ENCODE measurements around the gene SP4.
"Not testable (repeated sequence)": the region's sequence is repeated elsewhere in the genome, so short reads cannot be mapped to it uniquely, and the experiment has no call there.

Gene SP4

GRCh38 chr7:21532485-21532884 lies 104.6 kb downstream of the SP4 start:
- DNase-seq, result not testable (repeated sequence)

- DNase-seq, result not testable (repeated sequence)
These were observed 105.8 kb downstream of the SP4 start for GRCh38 chr7:21533646-21534045.

GRCh38 chr7:21536445-21537118 lies 108.7 kb downstream of the SP4 start:
- DNase-seq, result not testable (repeated sequence)

GRCh38 chr7:21538936-21539495 lies 111.1 kb downstream of the SP4 start:
- DNase-seq, result no peak

- no peak for DNase-seq
These were observed 115.1 kb downstream of the SP4 start, which contains the start of gene DNAH11 for GRCh38 chr7:21542891-21543527. DNAH11 (plus strand) TSS chr7:21543039; CDS start chr7:21543246, 207 bp downstream.

- DNase-seq, result no peak
These were observed 115.8 kb downstream of the SP4 start for GRCh38 chr7:21543528-21544302.

- DNase-seq, result no peak
These were observed 116.4 kb downstream of the SP4 start for GRCh38 chr7:21544303-21544656.

- DNase-seq, result no peak
These were observed 116.8 kb downstream of the SP4 start for GRCh38 chr7:21544715-21545114.

- DNase-seq, result no peak
These were observed 119.6 kb downstream of the SP4 start for GRCh38 chr7:21547501-21547900.

- no peak for DNase-seq
These were observed 120.6 kb downstream of the SP4 start for GRCh38 chr7:21548491-21548890.

- DNase-seq, result no peak
These were observed 122.2 kb downstream of the SP4 start for GRCh38 chr7:21550076-21550475.

GRCh38 chr7:21550821-21551531 lies 123.1 kb downstream of the SP4 start:
- no peak for DNase-seq

GRCh38 chr7:21562385-21562784 lies 134.5 kb downstream of the SP4 start:
- no peak for DNase-seq
